Kidney (tissue), 14 donors: ENCODE results near the gene SLC38A8. TPM values are rescaled to one million over a fixed set of nuclear protein-coding genes. Genes with fewer than 3 reads are reported as not detected.

Experiments
- DNase-seq, 5 donors: peaks; one replicate each; pipeline ENCODE4 v3.0.0-alpha.2; 2013 to 2020
- FAIRE-seq: peaks from 2 replicates; lab custom pipeline; 2012; peaks lifted over from hg19 to GRCh38; lab: Jason Lieb, UNC
- H3K27ac ChIP-seq, 2 donors: one replicate each; pipeline ENCODE4 v1.7.0; 2013; ENCODE audit warnings: low read depth in 2 of 2, low read length in 2 of 2, inconsistent platforms in 1 of 2
- H3K27me3 ChIP-seq: one replicate; pipeline ENCODE4 v1.7.1; 2013; ENCODE audit warnings: low read length, inconsistent platforms; ENCODE audit not compliant: control insufficient read depth, insufficient read depth
- H3K36me3 ChIP-seq, 3 donors: one replicate each; pipeline versions ENCODE4 v1.7.0 to v1.7.1; 2013; ENCODE audit warnings: low read length in 3 of 3, control low read depth in 1 of 3, inconsistent platforms in 1 of 3; ENCODE audit not compliant: insufficient read depth in 3 of 3, control insufficient read depth in 2 of 3
- H3K4me1 ChIP-seq, 3 donors: one replicate each; pipeline versions ENCODE4 v1.7.0 to v1.7.1; 2013; ENCODE audit warnings: low read length in 3 of 3, inconsistent platforms in 1 of 3, low read depth in 1 of 3; ENCODE audit not compliant: control insufficient read depth in 2 of 3, insufficient read depth in 2 of 3
- H3K4me3 ChIP-seq, 3 donors: one replicate each; pipeline versions ENCODE4 v1.7.0 to v1.8.1; 2013; ENCODE audit warnings: low read length in 3 of 3, control low read depth in 1 of 3, inconsistent platforms in 1 of 3
- H3K9ac ChIP-seq, 3 donors: one replicate each; pipeline versions ENCODE4 v1.7.0 to v1.7.1; 2013; ENCODE audit warnings: low read length in 3 of 3, control low read depth in 1 of 3, inconsistent platforms in 1 of 3
- H3K9me3 ChIP-seq, 3 donors: one replicate each; pipeline versions ENCODE4 v1.7.0 to v1.7.1; 2013; ENCODE audit warnings: low read length in 3 of 3, control low read depth in 1 of 3, inconsistent platforms in 1 of 3; ENCODE audit not compliant: control insufficient read depth in 2 of 3, insufficient read depth in 1 of 3
- intact Hi-C: fragments of 100-400 bp; cut with DNase I; formaldehyde crosslinking; loops from one replicate; pipeline ENCODE4 v1.11.1; 2022
- polyA plus RNA-seq: library from polyadenylated mRNA; stranded (reverse); fragments of 350-450 nt; fragmentation: Illumina TruSeq; extraction: RNeasy Lipid Tissue Mini Kit (QIAGEN cat#74804); gene quantifications from one replicate; pipeline ENCODE4 v1.2.3, GENCODE V29; 2014; ENCODE audit warnings: low read depth, low replicate concordance; ENCODE audit not compliant: insufficient read depth
- total RNA-seq: library from RNA; stranded (reverse); fragmentation: NEBNext Ultra II Directional; extraction: Animal tissue kit (Norgen Biotek cat#: 25700); gene quantifications from one replicate; pipeline ENCODE4 v1.2.1, GENCODE V29; 2021
- TF ChIP-seq, protein P1 (sequence below): IDR thresholded peaks from 3 replicates; pipeline ENCODE4 v1.5.1; 2012; ENCODE audit warnings: mild to moderate bottlenecking, moderate library complexity, borderline replicate concordance; ENCODE audit not compliant: insufficient read depth; ENCODE audit errors: extremely low read depth
- donor health status: control.
- donor health status: control.
- donor health status: control.
- donor health status: control.
- donor health status: control.
- donor health status: DM: yes; HTN: yes; CAD: no.
- donor health status: Normal renal cell carcinoma (clear cell type).

SLC38A8 gene
- total and polyA plus RNA-seq, 2 donors from 2014 or later: 0.30 TPM; not detected in 1

DNA sequence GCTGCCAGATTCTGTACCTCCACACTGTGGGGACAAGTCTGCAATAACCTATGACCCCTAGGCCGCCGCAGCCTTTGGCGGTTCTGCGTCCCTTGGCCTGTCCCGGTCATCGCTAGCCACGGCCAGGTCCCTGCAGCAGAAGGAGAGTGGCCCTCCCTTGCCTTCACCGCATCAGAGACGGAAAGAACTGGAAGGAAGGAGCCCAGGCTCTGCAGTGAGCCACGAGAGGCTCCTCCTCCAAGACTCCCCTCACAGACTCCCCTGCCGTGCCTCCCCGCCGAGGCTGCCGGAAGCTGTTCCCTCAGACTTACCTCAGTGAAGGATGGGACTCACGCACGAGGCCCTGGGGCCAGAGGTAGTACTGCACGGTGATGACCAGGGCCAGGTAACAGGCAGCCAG, 11.0 kb downstream of the SLC38A8 start:
- Histone ChIP-seq H3K9me3 (peaks cover 0 to 8% (median 0%) of the 10 kb centered on the region in 3 donors), H3K9ac (no peak overlapping the region), H3K36me3 (no peaks in the 10 kb centered on the region), H3K4me3 (no peak overlapping the region), H3K27me3 (no peaks in the 10 kb centered on the region), H3K27ac (no peak overlapping the region), H3K4me1 (no peaks in the 10 kb centered on the region)
- TF ChIP-seq, protein P1, sequence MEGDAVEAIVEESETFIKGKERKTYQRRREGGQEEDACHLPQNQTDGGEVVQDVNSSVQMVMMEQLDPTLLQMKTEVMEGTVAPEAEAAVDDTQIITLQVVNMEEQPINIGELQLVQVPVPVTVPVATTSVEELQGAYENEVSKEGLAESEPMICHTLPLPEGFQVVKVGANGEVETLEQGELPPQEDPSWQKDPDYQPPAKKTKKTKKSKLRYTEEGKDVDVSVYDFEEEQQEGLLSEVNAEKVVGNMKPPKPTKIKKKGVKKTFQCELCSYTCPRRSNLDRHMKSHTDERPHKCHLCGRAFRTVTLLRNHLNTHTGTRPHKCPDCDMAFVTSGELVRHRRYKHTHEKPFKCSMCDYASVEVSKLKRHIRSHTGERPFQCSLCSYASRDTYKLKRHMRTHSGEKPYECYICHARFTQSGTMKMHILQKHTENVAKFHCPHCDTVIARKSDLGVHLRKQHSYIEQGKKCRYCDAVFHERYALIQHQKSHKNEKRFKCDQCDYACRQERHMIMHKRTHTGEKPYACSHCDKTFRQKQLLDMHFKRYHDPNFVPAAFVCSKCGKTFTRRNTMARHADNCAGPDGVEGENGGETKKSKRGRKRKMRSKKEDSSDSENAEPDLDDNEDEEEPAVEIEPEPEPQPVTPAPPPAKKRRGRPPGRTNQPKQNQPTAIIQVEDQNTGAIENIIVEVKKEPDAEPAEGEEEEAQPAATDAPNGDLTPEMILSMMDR: no peak
- intact Hi-C loops: no loop called here
- no peak for DNase-seq
- FAIRE-seq: no peak

DNA sequence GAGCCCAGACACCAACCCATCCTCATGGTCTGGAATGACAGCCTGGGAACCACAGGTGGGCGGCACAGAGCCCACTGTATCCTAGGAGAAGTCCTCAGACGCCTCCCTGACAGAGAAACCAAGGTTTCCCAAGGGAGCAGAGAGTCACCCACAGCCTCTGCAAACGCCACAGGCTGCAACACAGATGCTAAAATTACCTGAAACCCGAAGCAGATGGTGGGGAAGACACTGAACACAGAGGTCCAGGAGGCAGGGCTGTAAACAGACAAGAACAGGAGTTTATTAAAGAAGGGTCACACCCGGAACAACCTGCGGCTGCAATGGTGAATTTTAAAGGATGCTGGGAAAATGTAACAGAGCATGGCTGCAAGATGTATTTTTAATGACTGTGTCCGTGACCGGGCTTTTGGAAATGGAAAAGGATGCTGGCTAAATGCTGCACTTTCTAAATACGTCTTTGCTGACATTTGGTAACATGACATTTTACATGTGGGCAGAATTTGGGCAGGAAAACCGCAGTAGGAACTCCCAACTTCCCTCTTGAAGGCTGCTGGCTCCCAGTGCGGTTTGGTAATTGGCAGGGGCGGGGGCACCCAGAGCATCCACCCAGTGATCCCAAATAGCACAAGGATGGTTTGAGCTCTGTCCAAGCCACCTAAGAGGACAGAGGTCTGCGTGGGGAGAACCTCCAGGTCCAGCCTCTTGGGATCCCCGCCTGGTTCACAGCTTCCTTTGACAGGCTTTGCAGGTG, 13.1 kb downstream of the SLC38A8 start:
- Histone ChIP-seq H3K4me1 (no peaks in the 10 kb centered on the region), H3K9ac (no peak overlapping the region), H3K27ac (no peak overlapping the region), H3K4me3 (no peak overlapping the region), H3K27me3 (no peaks in the 10 kb centered on the region), H3K9me3 (no peaks in the 10 kb centered on the region), H3K36me3 (no peaks in the 10 kb centered on the region)
- intact Hi-C loops: no loop called here
- FAIRE-seq: no peak
- no peak for DNase-seq
- TF ChIP-seq, protein P1: no peak

- DNase-seq: peak in 2 of 5 donors; percentile 31 to 42
- no peaks in the 10 kb centered on the region for H3K9me3 ChIP-seq
- intact Hi-C loops: no loop called here
- no peak for FAIRE-seq
- H3K27me3 ChIP-seq: no peaks in the 10 kb centered on the region
- H3K27ac ChIP-seq: no peak overlapping the region
- TF ChIP-seq, protein P1: no peak
- no peaks in the 10 kb centered on the region for H3K4me1 ChIP-seq
- H3K4me3 ChIP-seq: no peak overlapping the region
- H3K9ac ChIP-seq: no peak overlapping the region
- no peaks in the 10 kb centered on the region for H3K36me3 ChIP-seq
Observed at GRCh38 chr16:84027625-84028024, 15.0 kb downstream of the SLC38A8 start.
